Measurements from ENCODE around the gene SLC9A5. TPM values are rescaled to one million over a fixed set of nuclear protein-coding genes. Genes with fewer than 3 reads are reported as not detected.
A peak's percentile ranks its signal among the peaks of the same experiment; 100 is the strongest.

The SLC9A5 gene
- polyA plus RNA-seq, 1 donor (not counting 4 experiments of a cell fraction or from before 2014, with no cell fraction given): 0.51 TPM

GRCh38 chr16:67246081-67246755 lies 2.6 kb upstream of the SLC9A5 start:
- Histone ChIP-seq H3K27ac (ENCODE audit: control insufficient read depth, insufficient read depth, low read length) (peak overlapping the region; percentile 73), H3K36me3 (ENCODE audit: control insufficient read depth in 2 of 2, extremely low read depth in 1 of 2, insufficient read depth in 2 of 2, low read length in 2 of 2) (peaks cover 0 to 5% of the 10 kb centered on the region in 2 experiments), H2AFZ (ENCODE audit: control insufficient read depth, low read length) (peak overlapping the region; percentile 30), H3K79me2 (ENCODE audit: control insufficient read depth, insufficient read depth, low read length) (peaks cover 16% of the 10 kb centered on the region), H3K4me3 (ENCODE audit: control insufficient read depth in 2 of 3, extremely low read depth in 1 of 3, insufficient read depth in 2 of 3, low read depth in 1 of 3, low read length in 3 of 3) (peak overlapping the region; percentile 79 to 86 (median 85)), H3K9me3 (ENCODE audit: control insufficient read depth, low read depth, low read length) (no peaks in the 10 kb centered on the region), H3K4me1 (ENCODE audit: control insufficient read depth, extremely low read depth, insufficient read depth, low read length) (peaks cover 61% of the 10 kb centered on the region), H3K27me3 (ENCODE audit: control insufficient read depth, extremely low read depth, insufficient read depth, low read length) (peaks cover 18% of the 10 kb centered on the region), H3K4me2 (ENCODE audit: control insufficient read depth, extremely low read depth, insufficient read depth, low read depth, low read length) (peak overlapping the region; percentile 85), H3K9me1 (ENCODE audit: control insufficient read depth, extremely low read depth, insufficient read depth, low read length) (peaks cover 2% of the 10 kb centered on the region), H4K20me1 (ENCODE audit: control insufficient read depth, extremely low read depth, insufficient read depth, low read length) (no peaks in the 10 kb centered on the region), H3K9ac (ENCODE audit: control insufficient read depth, extremely low read depth, insufficient read depth, low read length) (peak overlapping the region; percentile 79)
- dilution Hi-C loops (cut with MboI; ENCODE audit: extremely low pct_ligation_motif_present, low sequenced_read_pairs): no loop called here
- DNase-seq (ENCODE audit: low read depth, low spot score) (no peak), FAIRE-seq (no peak)
- peak; percentile 20 to 71 (median 46) for TF ChIP-seq CTCF (optimal IDR thresholded peaks at IDR 0.05 in 1 of 3, IDR thresholded peaks at IDR 0.05 in 1 of 3, conservative IDR thresholded peaks at IDR 0.05 in 1 of 3; ENCODE audit: extremely low read depth in 1 of 3, insufficient read depth in 2 of 3, low read length in 3 of 3)
- no peak for TF ChIP-seq EZH2 (IDR thresholded peaks at IDR 0.05; ENCODE audit: low read length)

GRCh38 chr16:67246756-67247191 lies 2.0 kb upstream of the SLC9A5 start:
- peaks cover 55% of the 10 kb centered on the region for H3K4me1 ChIP-seq (ENCODE audit: control insufficient read depth, extremely low read depth, insufficient read depth, low read length)
- dilution Hi-C loops (cut with MboI; ENCODE audit: extremely low pct_ligation_motif_present, low sequenced_read_pairs): no loop called here
- DNase-seq (ENCODE audit: low read depth, low spot score): no peak
- H3K36me3 ChIP-seq (ENCODE audit: control insufficient read depth in 2 of 2, extremely low read depth in 1 of 2, insufficient read depth in 2 of 2, low read length in 2 of 2): peaks cover 0 to 5% of the 10 kb centered on the region in 2 experiments
- no peaks in the 10 kb centered on the region for H4K20me1 ChIP-seq (ENCODE audit: control insufficient read depth, extremely low read depth, insufficient read depth, low read length)
- peak overlapping the region; percentile 85 for H3K4me2 ChIP-seq (ENCODE audit: control insufficient read depth, extremely low read depth, insufficient read depth, low read depth, low read length)
- H3K9me3 ChIP-seq (ENCODE audit: control insufficient read depth, low read depth, low read length): no peaks in the 10 kb centered on the region
- H3K27me3 ChIP-seq (ENCODE audit: control insufficient read depth, extremely low read depth, insufficient read depth, low read length): peaks cover 18% of the 10 kb centered on the region
- H2AFZ ChIP-seq (ENCODE audit: control insufficient read depth, low read length): peak overlapping the region; percentile 4
- peak overlapping the region; percentile 79 to 86 (median 85) for H3K4me3 ChIP-seq (ENCODE audit: control insufficient read depth in 2 of 3, extremely low read depth in 1 of 3, insufficient read depth in 2 of 3, low read depth in 1 of 3, low read length in 3 of 3)
- H3K9ac ChIP-seq (ENCODE audit: control insufficient read depth, extremely low read depth, insufficient read depth, low read length): peak overlapping the region; percentile 79
- peak in 2 of 3 experiments; percentile 17 to 32 for TF ChIP-seq CTCF (optimal IDR thresholded peaks at IDR 0.05 in 1 of 3, IDR thresholded peaks at IDR 0.05 in 1 of 3, conservative IDR thresholded peaks at IDR 0.05 in 1 of 3; ENCODE audit: extremely low read depth in 1 of 3, insufficient read depth in 2 of 3, low read length in 3 of 3)
- no peak for TF ChIP-seq EZH2 (IDR thresholded peaks at IDR 0.05; ENCODE audit: low read length)
- peak overlapping the region; percentile 73 for H3K27ac ChIP-seq (ENCODE audit: control insufficient read depth, insufficient read depth, low read length)
- peak; percentile 9 for FAIRE-seq
- H3K79me2 ChIP-seq (ENCODE audit: control insufficient read depth, insufficient read depth, low read length): peaks cover 16% of the 10 kb centered on the region
- peaks cover 2% of the 10 kb centered on the region for H3K9me1 ChIP-seq (ENCODE audit: control insufficient read depth, extremely low read depth, insufficient read depth, low read length)
